ENCODE measurements around the gene C6orf15. TPM values are rescaled to one million over a fixed set of nuclear protein-coding genes. Genes with fewer than 3 reads are reported as not detected.

Gene C6orf15
- total RNA-seq, 1 donor: not detected

- H3K27me3 ChIP-seq (ENCODE audit: insufficient read depth, low read length): no peaks in the 10 kb centered on the region
- H3K4me1 ChIP-seq (ENCODE audit: insufficient read depth, low read length): peaks cover 5% of the 10 kb centered on the region
- no peaks in the 10 kb centered on the region for H3K9me3 ChIP-seq (ENCODE audit: low read depth, low read length)
- no peak overlapping the region for H3K4me3 ChIP-seq (ENCODE audit: low read length)
Observed at GRCh38 chr6:31142361-31142761, 30.0 kb upstream of the C6orf15 start.

GRCh38 chr6:31140643-31141042 lies 28.3 kb upstream of the C6orf15 start:
- Histone ChIP-seq H3K4me3 (ENCODE audit: low read length) (no peak overlapping the region), H3K4me1 (ENCODE audit: insufficient read depth, low read length) (peaks cover 5% of the 10 kb centered on the region), H3K27me3 (ENCODE audit: insufficient read depth, low read length) (no peaks in the 10 kb centered on the region), H3K9me3 (ENCODE audit: low read depth, low read length) (no peaks in the 10 kb centered on the region)

- H3K27me3 ChIP-seq (ENCODE audit: insufficient read depth, low read length): no peaks in the 10 kb centered on the region
- peaks cover 5% of the 10 kb centered on the region for H3K4me1 ChIP-seq (ENCODE audit: insufficient read depth, low read length)
- H3K9me3 ChIP-seq (ENCODE audit: low read depth, low read length): no peaks in the 10 kb centered on the region
- no peak overlapping the region for H3K4me3 ChIP-seq (ENCODE audit: low read length)
Observed at GRCh38 chr6:31139599-31139998, 27.2 kb upstream of the C6orf15 start.

DNA sequence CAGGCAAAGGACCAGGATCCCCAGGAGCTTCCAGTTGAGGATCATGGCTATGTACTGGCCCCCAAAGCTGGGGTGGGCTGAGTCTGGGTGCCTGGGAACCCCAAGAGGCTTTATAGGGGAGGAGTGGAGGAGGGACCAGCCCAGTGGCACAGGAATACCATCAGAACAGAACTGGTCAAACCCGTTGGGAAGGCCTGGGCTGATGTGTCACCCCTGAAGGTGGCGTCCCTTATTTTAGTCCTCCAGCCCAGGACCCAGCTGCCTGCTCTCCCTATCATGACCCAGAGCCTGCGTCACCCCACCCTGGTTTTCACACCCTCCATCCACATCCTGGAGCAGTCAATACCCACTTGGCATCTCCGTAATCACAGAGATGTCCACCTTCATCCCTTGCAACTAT lies 26.6 kb upstream of the C6orf15 start, which contains the start of gene PSORS1C2:
TSS of gene PSORS1C2 (minus strand) at position 85 of the 400 bp plus-strand sequence. CDS start at position 45, 40 bp downstream.
- Histone ChIP-seq H3K4me3 (ENCODE audit: low read length) (no peak within 1 kb of the TSS), H3K9me3 (ENCODE audit: low read depth, low read length) (no peaks in the 10 kb centered on the region), H3K4me1 (ENCODE audit: insufficient read depth, low read length) (peaks cover 5% of the 10 kb centered on the region), H3K27me3 (ENCODE audit: insufficient read depth, low read length) (no peaks in the 10 kb centered on the region)

DNA sequence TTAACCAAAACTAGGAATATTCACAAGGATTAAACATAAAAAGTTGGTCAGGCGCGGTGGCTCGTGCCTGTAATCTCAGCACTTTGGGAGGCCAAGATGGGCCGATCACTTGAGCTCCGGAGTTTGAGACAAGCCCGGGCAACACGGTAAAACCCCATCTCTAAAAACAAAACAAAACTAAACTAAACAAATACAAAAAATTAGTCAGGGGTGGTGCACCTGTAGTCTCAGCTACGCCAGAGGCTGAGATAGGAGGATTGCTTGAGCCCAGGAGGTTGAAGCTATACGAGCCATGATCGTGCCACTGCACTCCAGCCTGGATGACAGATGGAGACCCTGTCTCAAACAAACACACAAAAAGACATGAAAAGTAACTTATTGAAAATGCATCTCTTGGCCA lies 23.3 kb upstream of the C6orf15 start:
- Histone ChIP-seq H3K4me3 (ENCODE audit: low read length) (no peak overlapping the region), H3K9me3 (ENCODE audit: low read depth, low read length) (no peaks in the 10 kb centered on the region), H3K27me3 (ENCODE audit: insufficient read depth, low read length) (no peaks in the 10 kb centered on the region), H3K4me1 (ENCODE audit: insufficient read depth, low read length) (peaks cover 5% of the 10 kb centered on the region)

GRCh38 chr6:31132806-31133205 lies 20.4 kb upstream of the C6orf15 start:
- peaks cover 3% of the 10 kb centered on the region for H3K4me1 ChIP-seq (ENCODE audit: insufficient read depth, low read length)
- no peak overlapping the region for H3K4me3 ChIP-seq (ENCODE audit: low read length)
- H3K9me3 ChIP-seq (ENCODE audit: low read depth, low read length): no peaks in the 10 kb centered on the region
- H3K27me3 ChIP-seq (ENCODE audit: insufficient read depth, low read length): no peaks in the 10 kb centered on the region

DNA sequence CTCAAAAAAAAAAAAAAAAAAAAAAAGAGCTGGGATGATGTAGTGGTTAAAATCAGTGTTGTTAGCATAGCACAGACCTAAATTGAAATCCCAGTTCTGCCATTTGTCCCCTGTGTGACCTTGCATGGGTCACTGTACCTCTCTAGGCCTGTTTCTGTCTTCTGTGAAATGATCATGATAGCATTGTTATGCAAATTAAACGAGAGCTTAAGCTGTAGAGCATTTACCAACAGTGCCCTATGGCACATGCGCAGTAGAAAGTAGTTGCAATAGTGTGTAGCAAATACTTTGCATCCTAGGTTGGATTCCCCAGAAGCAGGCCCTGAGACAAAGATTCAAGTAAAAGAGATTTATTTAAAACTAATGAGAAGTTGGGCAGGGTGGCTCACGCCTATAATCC lies 19.2 kb upstream of the C6orf15 start:
- Histone ChIP-seq H3K27me3 (ENCODE audit: insufficient read depth, low read length) (no peaks in the 10 kb centered on the region), H3K9me3 (ENCODE audit: low read depth, low read length) (no peaks in the 10 kb centered on the region), H3K4me1 (ENCODE audit: insufficient read depth, low read length) (no peaks in the 10 kb centered on the region), H3K4me3 (ENCODE audit: low read length) (no peak overlapping the region)

DNA sequence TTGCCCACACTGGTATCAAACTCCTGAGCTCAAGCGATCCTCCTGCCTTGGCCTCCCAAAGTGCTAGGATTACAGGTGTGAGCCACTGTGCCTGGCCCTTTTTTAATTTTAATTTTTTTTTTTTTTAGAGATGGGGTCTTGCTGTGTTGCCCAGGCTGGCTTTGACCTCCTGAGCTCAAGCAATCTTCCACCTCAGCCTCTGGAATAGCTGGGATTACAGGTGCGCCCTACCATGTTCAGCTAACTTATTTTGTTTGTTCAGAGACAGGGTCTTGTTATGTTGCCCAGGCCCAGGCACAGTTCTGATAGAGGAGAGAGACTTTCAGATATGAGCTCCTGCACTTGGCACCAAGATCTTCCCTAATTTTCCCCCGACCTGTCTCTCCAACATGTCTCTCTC lies 18.4 kb upstream of the C6orf15 start:
- H3K4me1 ChIP-seq (ENCODE audit: insufficient read depth, low read length): no peaks in the 10 kb centered on the region
- no peak overlapping the region for H3K4me3 ChIP-seq (ENCODE audit: low read length)
- H3K9me3 ChIP-seq (ENCODE audit: low read depth, low read length): no peaks in the 10 kb centered on the region
- H3K27me3 ChIP-seq (ENCODE audit: insufficient read depth, low read length): no peaks in the 10 kb centered on the region

- H3K9me3 ChIP-seq (ENCODE audit: low read depth, low read length): no peaks in the 10 kb centered on the region
- no peak overlapping the region for H3K4me3 ChIP-seq (ENCODE audit: low read length)
- no peaks in the 10 kb centered on the region for H3K27me3 ChIP-seq (ENCODE audit: insufficient read depth, low read length)
- H3K4me1 ChIP-seq (ENCODE audit: insufficient read depth, low read length): no peaks in the 10 kb centered on the region
Observed at GRCh38 chr6:31129130-31129529, 16.8 kb upstream of the C6orf15 start.

GRCh38 chr6:31128093-31128676 lies 15.8 kb upstream of the C6orf15 start:
- H3K4me3 ChIP-seq (ENCODE audit: low read length): no peak overlapping the region
- H3K9me3 ChIP-seq (ENCODE audit: low read depth, low read length): no peaks in the 10 kb centered on the region
- no peaks in the 10 kb centered on the region for H3K4me1 ChIP-seq (ENCODE audit: insufficient read depth, low read length)
- H3K27me3 ChIP-seq (ENCODE audit: insufficient read depth, low read length): no peaks in the 10 kb centered on the region

GRCh38 chr6:31126396-31127175 lies 14.2 kb upstream of the C6orf15 start:
- Histone ChIP-seq H3K4me3 (ENCODE audit: low read length) (no peak overlapping the region), H3K9me3 (ENCODE audit: low read depth, low read length) (no peaks in the 10 kb centered on the region), H3K4me1 (ENCODE audit: insufficient read depth, low read length) (no peaks in the 10 kb centered on the region), H3K27me3 (ENCODE audit: insufficient read depth, low read length) (no peaks in the 10 kb centered on the region)

GRCh38 chr6:31125586-31126363 lies 13.4 kb upstream of the C6orf15 start:
- Histone ChIP-seq H3K4me3 (ENCODE audit: low read length) (no peak overlapping the region), H3K27me3 (ENCODE audit: insufficient read depth, low read length) (no peaks in the 10 kb centered on the region), H3K4me1 (ENCODE audit: insufficient read depth, low read length) (no peaks in the 10 kb centered on the region), H3K9me3 (ENCODE audit: low read depth, low read length) (no peaks in the 10 kb centered on the region)

DNA sequence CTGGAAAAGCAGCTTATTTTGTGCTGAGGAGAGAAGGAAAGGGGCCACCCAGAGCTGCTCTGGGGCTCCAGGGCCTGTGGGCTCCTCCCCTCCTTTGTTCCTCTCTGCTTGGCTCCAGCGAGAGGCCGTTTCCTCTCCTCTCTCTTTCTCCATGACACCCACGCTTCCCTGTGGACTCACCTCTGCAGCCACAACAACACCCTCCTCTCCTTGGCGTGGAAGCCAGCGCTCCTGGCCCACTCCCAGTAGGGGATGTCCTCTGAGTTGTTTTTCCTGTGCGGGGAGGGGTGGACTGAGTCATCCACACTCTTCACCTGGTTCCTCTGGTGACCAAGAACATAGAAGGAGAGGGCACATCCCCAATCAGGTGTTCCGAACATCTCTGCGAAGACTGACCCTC lies 12.8 kb upstream of the C6orf15 start:
- Histone ChIP-seq H3K4me3 (ENCODE audit: low read length) (no peak overlapping the region), H3K27me3 (ENCODE audit: insufficient read depth, low read length) (no peaks in the 10 kb centered on the region), H3K9me3 (ENCODE audit: low read depth, low read length) (no peaks in the 10 kb centered on the region), H3K4me1 (ENCODE audit: insufficient read depth, low read length) (no peaks in the 10 kb centered on the region)

DNA sequence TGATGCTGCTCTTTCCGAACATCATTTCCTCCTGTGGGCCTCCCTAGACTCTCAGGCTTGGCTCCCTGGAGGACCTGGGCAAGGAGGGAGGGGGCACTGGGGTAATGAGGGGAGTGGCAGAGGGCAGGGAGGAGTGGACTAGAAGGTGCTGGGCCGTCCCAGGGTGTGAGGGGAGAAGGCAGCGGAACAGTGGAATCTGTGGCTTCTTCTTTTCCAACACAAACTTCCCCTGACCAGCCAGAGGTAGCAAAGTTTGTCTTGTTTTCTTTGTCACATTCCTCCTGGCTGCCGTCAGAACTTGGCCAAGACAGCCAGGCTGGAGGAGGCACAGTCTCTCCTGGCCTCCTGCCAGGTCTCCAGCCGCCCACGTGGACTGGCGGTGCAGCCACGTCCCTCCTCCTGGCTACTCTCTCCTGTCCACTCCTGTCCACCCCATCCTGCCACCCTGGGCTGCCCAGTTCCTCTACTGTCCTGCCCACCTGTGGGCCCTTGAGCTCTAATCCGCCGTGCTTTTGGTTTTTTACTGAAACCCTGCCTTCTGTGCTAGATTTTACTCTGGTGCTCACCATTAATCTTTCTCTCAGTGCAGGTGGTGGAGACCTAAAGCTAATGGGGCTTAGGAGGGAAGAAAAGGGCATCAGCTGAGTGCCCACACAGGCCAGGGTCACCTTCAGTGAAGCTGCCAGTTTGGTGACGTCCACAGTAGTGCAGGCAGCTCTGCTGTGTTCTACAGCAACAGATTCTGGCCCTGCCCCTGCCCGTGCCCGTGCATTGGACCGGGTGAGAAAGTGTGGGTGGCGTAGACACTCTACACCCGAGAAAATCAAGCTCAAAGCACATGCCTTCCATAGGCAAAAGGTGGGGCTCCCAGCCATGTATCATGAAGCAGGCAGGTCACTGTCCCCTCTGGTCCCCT lies 10.7 kb upstream of the C6orf15 start:
- Histone ChIP-seq H3K9me3 (ENCODE audit: low read depth, low read length) (no peaks in the 10 kb centered on the region), H3K4me1 (ENCODE audit: insufficient read depth, low read length) (no peaks in the 10 kb centered on the region), H3K4me3 (ENCODE audit: low read length) (no peak overlapping the region), H3K27me3 (ENCODE audit: insufficient read depth, low read length) (no peaks in the 10 kb centered on the region)
